Caki2 (cell line): Measurements from ENCODE around the gene CFAP46. TPM values are rescaled to one million over a fixed set of nuclear protein-coding genes. Genes with fewer than 3 reads are reported as not detected.
A peak's percentile ranks its signal among the peaks of the same experiment; 100 is the strongest.

Source experiments
- DNase-seq: peaks from one replicate; pipeline ENCODE4 v3.0.0-alpha.2; 2015; ENCODE audit warnings: low read depth
- in situ Hi-C: cut with HindIII; loops from 2 replicates; pipeline ENCODE4 v1.10.0; 2016; ENCODE audit warnings: low sequenced_read_pairs, low pct_unique_long_range_greater_than_20kb, mixed read lengths
- total RNA-seq: library from RNA; depleted of rRNA; stranded (reverse); fragments of >200 nt; shearing (Covaris generic); gene quantifications from 2 replicates; pipeline ENCODE4 v1.2.3, GENCODE V29; 2014; ENCODE audit warnings: low replicate concordance; rRNA removed

The CFAP46 gene
- not detected in 2 replicates for total RNA-seq

GRCh38 chr10:132942101-132943057 lies at the start of gene CFAP46:
TSS of gene CFAP46 (minus strand) at chr10:132942570. CDS start at chr10:132942484, 86 bp downstream.
- in situ Hi-C loops = no loop called here
- DNase-seq = no peak

GRCh38 chr10:132991706-132992432 lies 49.5 kb upstream of the CFAP46 start:
- in situ Hi-C loops = no loop called here

GRCh38 chr10:132990684-132991545 lies 48.5 kb upstream of the CFAP46 start:
- in situ Hi-C loops = no loop called here

More at GRCh38 chr10:132991706-132992432, 49.5 kb upstream of the CFAP46 start:
- no peak for DNase-seq

GRCh38 chr10:132989476-132990415 lies 47.4 kb upstream of the CFAP46 start:
- DNase-seq = no peak
- in situ Hi-C loops = no loop called here

More at GRCh38 chr10:132990684-132991545, 48.5 kb upstream of the CFAP46 start:
- DNase-seq = no peak

GRCh38 chr10:132988988-132989387 lies 46.6 kb upstream of the CFAP46 start:
- DNase-seq = no peak
- in situ Hi-C loops = no loop called here

GRCh38 chr10:132987671-132988571 lies 45.6 kb upstream of the CFAP46 start:
- in situ Hi-C loops = no loop called here
- peak; percentile 32 for DNase-seq

GRCh38 chr10:132986978-132987377 lies 44.6 kb upstream of the CFAP46 start:
- in situ Hi-C loops = no loop called here
- DNase-seq = no peak

GRCh38 chr10:132986576-132986975 lies 44.2 kb upstream of the CFAP46 start:
- in situ Hi-C loops = no loop called here
- DNase-seq = no peak

- DNase-seq = no peak
- in situ Hi-C loops = no loop called here
These were observed 43.7 kb upstream of the CFAP46 start for GRCh38 chr10:132986076-132986475.

- in situ Hi-C loops = no loop called here
- DNase-seq = no peak
These were observed 43.2 kb upstream of the CFAP46 start for GRCh38 chr10:132985546-132985900.

GRCh38 chr10:132984801-132985545 lies 42.6 kb upstream of the CFAP46 start:
- in situ Hi-C loops = no loop called here
- no peak for DNase-seq

GRCh38 chr10:132984008-132984295 lies 41.6 kb upstream of the CFAP46 start:
- no peak for DNase-seq

GRCh38 chr10:132983252-132984007 lies 41.1 kb upstream of the CFAP46 start:
- DNase-seq = no peak
- in situ Hi-C loops = no loop called here

More at GRCh38 chr10:132984008-132984295, 41.6 kb upstream of the CFAP46 start:
- in situ Hi-C loops = no loop called here

- no peak for DNase-seq
- in situ Hi-C loops = no loop called here
These were observed 40.1 kb upstream of the CFAP46 start for GRCh38 chr10:132982301-132982989.

GRCh38 chr10:132981746-132982145 lies 39.4 kb upstream of the CFAP46 start:
- in situ Hi-C loops = no loop called here

More at GRCh38 chr10:132981746-132982145, 39.4 kb upstream of the CFAP46 start:
- no peak for DNase-seq
